Testis (tissue), 3 donors: Measurements from ENCODE around the gene P2RY6. TPM values are rescaled to one million over a fixed set of nuclear protein-coding genes. Genes with fewer than 3 reads are reported as not detected.

Experiments used
- DNase-seq: peaks from one replicate; pipeline ENCODE4 v3.0.0-alpha.2; 2019
- H3K27ac ChIP-seq, 2 donors: fragments of 200-600 bp; sonication (generic); one replicate each; pipeline ENCODE4 v1.5.1; 2019
- H3K27me3 ChIP-seq: fragments of 200-600 bp; sonication (generic); one replicate; pipeline ENCODE4 v1.5.1; 2019
- H3K36me3 ChIP-seq: fragments of 200-600 bp; sonication (generic); one replicate; pipeline ENCODE4 v1.5.1; 2017; ENCODE audit warnings: low read depth; ENCODE audit errors: missing control alignments
- H3K4me1 ChIP-seq: fragments of 200-600 bp; sonication (generic); one replicate; pipeline ENCODE4 v1.5.1; 2019
- H3K4me3 ChIP-seq, 2 donors: fragments of 200-600 bp; sonication (generic); one replicate each; pipeline ENCODE4 v1.5.1; 2017 to 2019
- H3K9me3 ChIP-seq: fragments of 200-600 bp; sonication (generic); one replicate; pipeline ENCODE4 v1.5.1; 2017
- CTCF ChIP-seq, 3 experiments: fragments of 450-650 bp in 2 of 3; fragments of 200-600 bp in 1 of 3; sonication (generic) in 1 of 3; IDR thresholded peaks; one replicate each; pipeline ENCODE4 v1.5.1; 2016 to 2019; ENCODE audit warnings: antibody characterized with exemption in 3 of 3, mild to moderate bottlenecking in 2 of 3, moderate library complexity in 1 of 3
- POLR2A ChIP-seq: fragments of 450-650 bp; IDR thresholded peaks from one replicate; pipeline ENCODE4 v1.6.1; 2017; ENCODE audit warnings: antibody characterized with exemption, mild to moderate bottlenecking, moderate library complexity
- WGBS, 2 donors: methylation state at CpG; one replicate each; pipeline ENCODE4 v1.1.5; 2018; 5-methylcytosine and 5-hydroxymethylcytosine counted together
- intact Hi-C: fragments of 100-400 bp; cut with DNase I; formaldehyde crosslinking; loops from one replicate; pipeline ENCODE4 v1.15.1; 2023; ENCODE audit warnings: low total_unique reads
- polyA plus RNA-seq: library from polyadenylated mRNA; stranded (reverse); fragments of 350-450 nt; fragmentation: Illumina TruSeq; extraction: RNeasy Lipid Tissue Mini Kit (QIAGEN cat#74804); gene quantifications from one replicate; pipeline ENCODE4 v1.2.3, GENCODE V29; 2014; ENCODE audit warnings: low read depth, low replicate concordance; ENCODE audit not compliant: insufficient read depth
- total RNA-seq, 2 donors: library from RNA; depleted of rRNA; stranded (reverse); fragments of >200 nt; gene quantifications; one replicate each; pipeline ENCODE4 v1.2.3, GENCODE V29; 2016

The P2RY6 gene
- total and polyA plus RNA-seq, 3 donors from 2014 or later, result 0.25 to 2.7 (median 0.47) TPM

GRCh38 chr11:73226297-73227006 lies 45.7 kb upstream of the P2RY6 start:
- Histone ChIP-seq H3K9me3 (no peaks in the 10 kb centered on the region), H3K27me3 (no peaks in the 10 kb centered on the region), H3K36me3 (no peaks in the 10 kb centered on the region), H3K4me3 (no peak overlapping the region), H3K27ac (no peak overlapping the region), H3K4me1 (no peaks in the 10 kb centered on the region)
- intact Hi-C loops, result no loop called here
- no peak for DNase-seq
- TF ChIP-seq CTCF (IDR thresholded peaks at IDR 0.05) (no peak), POLR2A (no peak)
- WGBS, 2 donors, result 75 to 82% methylated on average over 8 of the region's 8 CpGs

GRCh38 chr11:73227571-73228211 lies 44.4 kb upstream of the P2RY6 start:
- Histone ChIP-seq H3K36me3 (no peaks in the 10 kb centered on the region), H3K4me3 (no peak overlapping the region), H3K27ac (no peak overlapping the region), H3K9me3 (no peaks in the 10 kb centered on the region), H3K4me1 (no peaks in the 10 kb centered on the region), H3K27me3 (no peaks in the 10 kb centered on the region)
- 91 to 100% methylated on average over 1 to 12 of the region's 12 CpGs for WGBS, 2 donors
- no peak for TF ChIP-seq CTCF (IDR thresholded peaks at IDR 0.05)
- no peak for TF ChIP-seq POLR2A
- intact Hi-C loops, result no loop called here
- DNase-seq, result no peak

- Histone ChIP-seq H3K9me3 (no peaks in the 10 kb centered on the region), H3K36me3 (no peaks in the 10 kb centered on the region), H3K4me1 (no peaks in the 10 kb centered on the region), H3K27ac (no peak overlapping the region), H3K4me3 (no peak overlapping the region), H3K27me3 (no peaks in the 10 kb centered on the region)
- intact Hi-C loops, result no loop called here
- TF ChIP-seq POLR2A, result no peak
- TF ChIP-seq CTCF (IDR thresholded peaks at IDR 0.05), result no peak
- DNase-seq, result no peak
- WGBS, 2 donors, result 72 to 79% methylated on average over 2 to 4 of the region's 4 CpGs
Measured at GRCh38 chr11:73228268-73229134, 43.6 kb upstream of the P2RY6 start.

GRCh38 chr11:73229321-73229895 lies 42.7 kb upstream of the P2RY6 start:
- 72 to 81% methylated on average over 11 of the region's 11 CpGs for WGBS, 2 donors
- Histone ChIP-seq H3K4me3 (no peak overlapping the region), H3K27me3 (no peaks in the 10 kb centered on the region), H3K27ac (no peak overlapping the region), H3K4me1 (no peaks in the 10 kb centered on the region), H3K9me3 (no peaks in the 10 kb centered on the region), H3K36me3 (no peaks in the 10 kb centered on the region)
- DNase-seq, result no peak
- intact Hi-C loops, result no loop called here
- TF ChIP-seq POLR2A (no peak), CTCF (IDR thresholded peaks at IDR 0.05) (no peak)
